HepG2 (cell line): ENCODE measurements around the gene SLC16A3. TPM values are rescaled to one million over a fixed set of nuclear protein-coding genes. Genes with fewer than 3 reads are reported as not detected.
A peak's percentile ranks its signal among the peaks of the same experiment; 100 is the strongest.

Experiments
- ARHGAP35 ChIP-seq: sonication (generic); formaldehyde crosslinking; IDR thresholded peaks from 2 replicates; pipeline ENCODE4 v1.9.0; 2022; ENCODE audit warnings: mild to moderate bottlenecking, inconsistent platforms, moderate library complexity, missing genetic modification reagents, borderline replicate concordance
- KLF13 ChIP-seq: sonication (generic); formaldehyde crosslinking; IDR thresholded peaks from 2 replicates; pipeline ENCODE4 v1.4.0; 2020; ENCODE audit warnings: mild to moderate bottlenecking, missing genetic modification reagents
- NFE2L1 ChIP-seq: sonication (generic); formaldehyde crosslinking; IDR thresholded peaks from 2 replicates; pipeline ENCODE4 v1.4.0; 2020; ENCODE audit warnings: missing genetic modification reagents, mild to moderate bottlenecking, borderline replicate concordance
- NPAS2 ChIP-seq: sonication (generic); formaldehyde crosslinking; IDR thresholded peaks from 2 replicates; pipeline ENCODE4 v1.8.0; 2022; ENCODE audit warnings: mild to moderate bottlenecking, missing genetic modification reagents, borderline replicate concordance
- NR3C1 ChIP-seq: sonication (generic); formaldehyde crosslinking; IDR thresholded peaks from 2 replicates; pipeline ENCODE4 v1.4.0; 2020; ENCODE audit warnings: missing genetic modification reagents
- RBFOX2 ChIP-seq: fragments of 200-400 bp; formaldehyde crosslinking; IDR thresholded peaks from 2 replicates; pipeline ENCODE4 v1.6.1; 2017; ENCODE audit warnings: low read depth, mild to moderate bottlenecking, low read length
- SP1 ChIP-seq, 2 experiments: fragments of 450-650 bp in 1 of 2; sonication (generic) in 1 of 2; formaldehyde crosslinking in 1 of 2; IDR thresholded peaks; 2 replicates each; pipeline versions ENCODE4 v1.4.0 to v1.6.1; 2016 to 2020; ENCODE audit warnings: missing genetic modification reagents in 1 of 2
- SPEN ChIP-seq: sonication (generic); formaldehyde crosslinking; IDR thresholded peaks from 2 replicates; pipeline ENCODE4 v1.5.1; 2020; ENCODE audit warnings: low read depth, mild to moderate bottlenecking, missing genetic modification reagents
- ZC3H4 ChIP-seq: sonication (generic); formaldehyde crosslinking; IDR thresholded peaks from 2 replicates; pipeline ENCODE4 v1.4.0; 2020; ENCODE audit warnings: missing genetic modification reagents, borderline replicate concordance
- ZFP36 ChIP-seq: fragments of 150-350 bp; IDR thresholded peaks from 2 replicates; pipeline ENCODE4 v1.6.1; 2018; ENCODE audit warnings: borderline replicate concordance, low read length, low read depth; ENCODE audit not compliant: partially characterized antibody
- ZNF282 ChIP-seq: fragments of 450-650 bp; IDR thresholded peaks from 2 replicates; pipeline ENCODE4 v1.6.1; 2018; ENCODE audit not compliant: partially characterized antibody
- ZNF550 ChIP-seq: sonication (generic); formaldehyde crosslinking; IDR thresholded peaks from 2 replicates; pipeline ENCODE4 v1.4.0; 2020; ENCODE audit warnings: mild to moderate bottlenecking, missing genetic modification reagents, borderline replicate concordance
- polyA plus RNA-seq, 8 experiments: library from polyadenylated mRNA; depleted of rRNA in 3 of 8; stranded (reverse) in 7 of 8; unstranded in 1 of 8; fragments of >200 nt; fragmentation: Illumina TruSeq in 4 of 8; extraction: Trizol in 4 of 8; gene quantifications; 2 replicates each; pipeline versions ENCODE4 v1.2.1 to v1.2.3, GENCODE V29; 2011 to 2016; ENCODE audit warnings: low read depth in 4 of 8, missing spikeins in 1 of 8, mixed read lengths in 1 of 8; ENCODE audit not compliant: insufficient read depth in 1 of 8
- total RNA-seq, 5 experiments: library from RNA; depleted of rRNA; stranded (reverse); fragments of >200 nt; fragmentation: Illumina TruSeq; extraction: Trizol; gene quantifications; 2 replicates each; pipeline ENCODE4 v1.2.3, GENCODE V29; 2016; ENCODE audit warnings: low read depth in 1 of 5
- TF ChIP-seq, protein P1 (sequence below): sonication (generic); formaldehyde crosslinking; IDR thresholded peaks from 2 replicates; pipeline ENCODE4 v1.4.0; 2020; ENCODE audit warnings: mild to moderate bottlenecking, missing genetic modification reagents
- TF ChIP-seq, protein P2 (sequence below): sonication (generic); formaldehyde crosslinking; IDR thresholded peaks from 2 replicates; pipeline ENCODE4 v1.5.1; 2020; ENCODE audit warnings: mild to moderate bottlenecking, missing genetic modification reagents, moderate library complexity

The SLC16A3 gene
- total and polyA plus RNA-seq, 2 of the 13 experiments (the other 11 are each of a cell fraction or from before 2014, with no cell fraction given): 242 to 349 TPM

DNA sequence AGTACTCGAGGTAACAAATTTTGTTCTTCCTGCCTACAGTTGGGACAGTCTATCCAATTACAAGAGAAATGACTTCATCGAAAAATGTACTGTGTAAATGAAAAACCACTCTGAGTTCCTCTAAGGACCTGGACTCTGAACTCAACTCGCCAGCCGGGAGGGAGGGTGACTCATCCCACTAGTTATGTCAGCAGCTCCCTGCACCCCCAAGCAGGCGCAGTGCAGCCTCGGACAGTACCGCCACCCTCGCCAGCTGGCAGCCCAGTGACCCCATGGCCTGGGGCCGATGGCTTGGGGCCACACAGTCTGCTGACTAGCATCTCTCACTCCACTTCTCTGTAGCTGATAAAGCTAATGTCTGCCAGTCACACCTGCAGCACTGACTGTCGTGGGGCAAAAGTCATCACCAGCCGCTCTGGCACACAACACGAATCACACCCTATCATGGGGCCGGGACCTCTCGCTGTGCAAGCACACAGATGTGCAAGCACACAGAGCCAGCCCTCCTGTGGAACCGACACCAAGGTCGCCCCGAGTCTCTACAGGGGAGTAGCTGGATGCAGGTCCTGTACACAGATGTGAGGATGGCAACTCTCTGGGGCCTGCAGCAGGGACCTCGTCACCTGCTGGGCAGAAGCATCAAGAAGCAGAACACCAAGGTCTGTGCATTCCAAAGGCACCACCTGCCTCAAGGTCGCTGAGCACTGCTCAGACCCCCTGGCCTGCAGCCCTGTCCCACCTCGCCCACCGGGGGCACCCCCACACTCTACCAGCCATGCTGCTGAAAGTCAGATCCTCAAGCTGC is 38.9 kb downstream of the SLC16A3 start (continued):
- TF ChIP-seq ZC3H4 (CRISPR knock-in tag) (no peak), ZNF550 (CRISPR knock-in tag) (no peak), KLF13 (CRISPR knock-in tag) (peak; percentile 78), NFE2L1 (0 out of 2 replicates have a peak, but pooled peaks have one; percentile 40), NR3C1 (no peak), RBFOX2 (peak; percentile 59; the same call in 1 of the 2 replicates), ZFP36 (no peak), ARHGAP35 (CRISPR knock-in tag) (no peak), SPEN (peak; percentile 91; the same call in 1 of the 2 replicates), ZNF282 (no peak), SP1 (IDR thresholded peaks at IDR 0.05) (no peak), SP1 (CRISPR knock-in tag; IDR thresholded peaks at IDR 0.05) (peak; percentile 21), NPAS2 (no peak)
- TF ChIP-seq, protein P1, sequence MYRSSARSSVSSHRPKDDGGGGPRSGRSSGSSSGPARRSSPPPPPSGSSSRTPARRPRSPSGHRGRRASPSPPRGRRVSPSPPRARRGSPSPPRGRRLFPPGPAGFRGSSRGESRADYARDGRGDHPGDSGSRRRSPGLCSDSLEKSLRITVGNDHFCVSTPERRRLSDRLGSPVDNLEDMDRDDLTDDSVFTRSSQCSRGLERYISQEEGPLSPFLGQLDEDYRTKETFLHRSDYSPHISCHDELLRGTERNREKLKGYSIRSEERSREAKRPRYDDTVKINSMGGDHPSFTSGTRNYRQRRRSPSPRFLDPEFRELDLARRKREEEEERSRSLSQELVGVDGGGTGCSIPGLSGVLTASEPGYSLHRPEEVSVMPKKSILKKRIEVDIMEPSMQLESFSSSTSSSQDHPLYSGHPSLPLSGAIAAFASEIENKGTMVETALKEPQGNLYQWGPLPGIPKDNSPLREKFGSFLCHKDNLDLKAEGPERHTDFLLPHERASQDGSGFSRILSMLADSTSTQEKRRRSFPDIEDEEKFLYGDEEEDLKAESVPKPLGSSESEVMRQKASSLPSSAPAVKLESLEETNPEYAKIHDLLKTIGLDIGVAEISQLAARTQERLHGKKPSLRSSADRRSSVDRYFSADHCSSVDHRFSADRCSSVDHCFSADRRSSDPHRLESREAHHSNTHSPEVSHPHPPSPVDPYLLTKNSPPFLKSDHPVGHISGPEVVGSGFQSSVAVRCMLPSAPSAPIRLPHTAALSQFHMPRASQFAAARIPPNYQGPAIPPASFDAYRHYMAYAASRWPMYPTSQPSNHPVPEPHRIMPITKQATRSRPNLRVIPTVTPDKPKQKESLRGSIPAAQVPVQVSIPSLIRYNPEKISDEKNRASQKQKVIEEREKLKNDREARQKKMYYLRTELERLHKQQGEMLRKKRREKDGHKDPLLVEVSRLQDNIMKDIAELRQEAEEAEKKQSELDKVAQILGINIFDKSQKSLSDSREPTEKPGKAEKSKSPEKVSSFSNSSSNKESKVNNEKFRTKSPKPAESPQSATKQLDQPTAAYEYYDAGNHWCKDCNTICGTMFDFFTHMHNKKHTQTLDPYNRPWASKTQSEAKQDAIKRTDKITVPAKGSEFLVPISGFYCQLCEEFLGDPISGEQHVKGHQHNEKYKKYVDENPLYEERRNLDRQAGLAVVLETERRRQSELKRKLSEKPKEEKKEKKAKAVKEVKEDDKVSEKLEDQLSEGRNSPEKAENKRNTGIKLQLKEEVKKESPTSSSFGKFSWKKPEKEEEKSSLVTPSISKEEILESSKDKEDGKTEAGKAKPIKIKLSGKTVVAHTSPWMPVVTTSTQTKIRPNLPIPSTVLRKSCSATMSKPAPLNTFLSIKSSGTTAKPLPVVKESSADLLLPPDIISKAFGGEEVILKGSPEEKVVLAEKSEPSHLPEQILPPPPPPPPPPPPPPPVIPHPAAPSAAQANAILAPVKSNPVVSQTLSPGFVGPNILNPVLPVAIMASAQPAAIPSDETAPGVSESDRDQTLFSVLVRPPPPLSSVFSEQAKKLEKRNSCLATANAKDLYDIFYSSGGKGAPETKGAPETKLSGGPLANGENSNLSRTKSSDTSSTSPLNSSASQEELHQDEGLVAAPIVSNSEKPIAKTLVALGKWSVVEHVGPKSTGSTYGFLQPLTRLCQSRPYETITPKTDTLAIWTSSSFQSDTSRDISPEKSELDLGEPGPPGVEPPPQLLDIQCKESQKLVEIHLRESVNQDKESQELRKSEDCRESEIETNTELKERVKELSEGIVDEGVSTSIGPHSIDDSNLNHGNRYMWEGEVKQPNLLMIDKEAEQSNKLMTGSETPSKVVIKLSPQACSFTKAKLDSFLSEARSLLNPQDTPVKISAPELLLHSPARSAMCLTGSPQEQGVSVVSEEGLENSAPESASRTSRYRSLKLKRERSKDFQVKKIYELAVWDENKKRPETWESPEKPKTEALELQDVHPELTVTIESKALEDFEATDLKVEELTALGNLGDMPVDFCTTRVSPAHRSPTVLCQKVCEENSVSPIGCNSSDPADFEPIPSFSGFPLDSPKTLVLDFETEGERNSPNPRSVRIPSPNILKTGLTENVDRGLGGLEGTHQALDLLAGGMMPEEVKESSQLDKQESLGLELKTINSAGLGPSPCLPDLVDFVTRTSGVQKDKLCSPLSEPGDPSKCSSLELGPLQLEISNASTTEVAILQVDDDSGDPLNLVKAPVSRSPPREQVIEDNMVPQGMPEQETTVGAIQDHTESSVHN: no peak
- TF ChIP-seq, protein P2, sequence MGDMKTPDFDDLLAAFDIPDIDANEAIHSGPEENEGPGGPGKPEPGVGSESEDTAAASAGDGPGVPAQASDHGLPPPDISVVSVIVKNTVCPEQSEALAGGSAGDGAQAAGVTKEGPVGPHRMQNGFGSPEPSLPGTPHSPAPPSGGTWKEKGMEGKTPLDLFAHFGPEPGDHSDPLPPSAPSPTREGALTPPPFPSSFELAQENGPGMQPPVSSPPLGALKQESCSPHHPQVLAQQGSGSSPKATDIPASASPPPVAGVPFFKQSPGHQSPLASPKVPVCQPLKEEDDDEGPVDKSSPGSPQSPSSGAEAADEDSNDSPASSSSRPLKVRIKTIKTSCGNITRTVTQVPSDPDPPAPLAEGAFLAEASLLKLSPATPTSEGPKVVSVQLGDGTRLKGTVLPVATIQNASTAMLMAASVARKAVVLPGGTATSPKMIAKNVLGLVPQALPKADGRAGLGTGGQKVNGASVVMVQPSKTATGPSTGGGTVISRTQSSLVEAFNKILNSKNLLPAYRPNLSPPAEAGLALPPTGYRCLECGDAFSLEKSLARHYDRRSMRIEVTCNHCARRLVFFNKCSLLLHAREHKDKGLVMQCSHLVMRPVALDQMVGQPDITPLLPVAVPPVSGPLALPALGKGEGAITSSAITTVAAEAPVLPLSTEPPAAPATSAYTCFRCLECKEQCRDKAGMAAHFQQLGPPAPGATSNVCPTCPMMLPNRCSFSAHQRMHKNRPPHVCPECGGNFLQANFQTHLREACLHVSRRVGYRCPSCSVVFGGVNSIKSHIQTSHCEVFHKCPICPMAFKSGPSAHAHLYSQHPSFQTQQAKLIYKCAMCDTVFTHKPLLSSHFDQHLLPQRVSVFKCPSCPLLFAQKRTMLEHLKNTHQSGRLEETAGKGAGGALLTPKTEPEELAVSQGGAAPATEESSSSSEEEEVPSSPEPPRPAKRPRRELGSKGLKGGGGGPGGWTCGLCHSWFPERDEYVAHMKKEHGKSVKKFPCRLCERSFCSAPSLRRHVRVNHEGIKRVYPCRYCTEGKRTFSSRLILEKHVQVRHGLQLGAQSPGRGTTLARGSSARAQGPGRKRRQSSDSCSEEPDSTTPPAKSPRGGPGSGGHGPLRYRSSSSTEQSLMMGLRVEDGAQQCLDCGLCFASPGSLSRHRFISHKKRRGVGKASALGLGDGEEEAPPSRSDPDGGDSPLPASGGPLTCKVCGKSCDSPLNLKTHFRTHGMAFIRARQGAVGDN (CRISPR knock-in tag): peak; percentile 98
